Measurements from ENCODE around the gene ANTXRL. TPM values are rescaled to one million over a fixed set of nuclear protein-coding genes. Genes with fewer than 3 reads are reported as not detected.
"Not testable (repeated sequence)": the region's sequence is repeated elsewhere in the genome, so short reads cannot be mapped to it uniquely, and the experiment has no call there.

ANTXRL gene
- total RNA-seq, 3 donors from 2014 or later = not detected

DNA sequence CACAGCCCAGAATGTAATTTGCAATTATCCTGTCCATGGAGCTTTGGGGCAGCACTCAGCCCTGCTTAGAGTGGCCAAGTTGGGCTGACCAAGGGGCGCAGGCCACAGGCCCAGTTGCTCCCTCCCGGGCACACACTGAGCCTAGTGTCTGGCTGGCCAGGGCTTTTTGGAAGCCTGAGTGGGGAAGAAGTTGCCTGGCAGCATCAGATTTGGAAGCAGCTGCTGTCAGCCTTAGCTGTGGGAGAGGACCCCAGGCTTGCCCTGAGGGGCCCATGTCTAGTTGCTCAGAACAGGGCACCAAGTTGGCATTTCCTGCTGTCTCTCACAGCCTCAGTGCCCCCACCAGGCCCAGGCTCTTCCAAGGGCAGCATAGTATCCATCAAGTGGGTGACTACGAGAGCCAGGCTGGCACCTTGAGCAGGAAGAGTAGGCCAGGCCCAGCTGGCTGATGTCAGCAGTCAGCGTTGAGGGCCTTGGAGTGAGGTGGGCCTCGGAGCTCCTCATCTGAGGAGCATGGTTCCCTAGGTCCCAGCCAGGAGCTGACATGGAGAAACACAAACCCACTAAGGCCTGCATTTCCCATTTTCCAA is 14.4 kb downstream of the ANTXRL start:
- intact Hi-C loops (cut with DNase I, micrococcal nuclease) = no loop called here
- H3K9me3 ChIP-seq = no peaks in the 10 kb centered on the region
- H3K36me3 ChIP-seq (ENCODE audit: low read depth) = no peaks in the 10 kb centered on the region
- no peak for ATAC-seq
- no peaks in the 10 kb centered on the region for H3K4me1 ChIP-seq (ENCODE audit: low read depth)
- H3K4me3 ChIP-seq = no peak overlapping the region
- TF ChIP-seq, protein P1, sequence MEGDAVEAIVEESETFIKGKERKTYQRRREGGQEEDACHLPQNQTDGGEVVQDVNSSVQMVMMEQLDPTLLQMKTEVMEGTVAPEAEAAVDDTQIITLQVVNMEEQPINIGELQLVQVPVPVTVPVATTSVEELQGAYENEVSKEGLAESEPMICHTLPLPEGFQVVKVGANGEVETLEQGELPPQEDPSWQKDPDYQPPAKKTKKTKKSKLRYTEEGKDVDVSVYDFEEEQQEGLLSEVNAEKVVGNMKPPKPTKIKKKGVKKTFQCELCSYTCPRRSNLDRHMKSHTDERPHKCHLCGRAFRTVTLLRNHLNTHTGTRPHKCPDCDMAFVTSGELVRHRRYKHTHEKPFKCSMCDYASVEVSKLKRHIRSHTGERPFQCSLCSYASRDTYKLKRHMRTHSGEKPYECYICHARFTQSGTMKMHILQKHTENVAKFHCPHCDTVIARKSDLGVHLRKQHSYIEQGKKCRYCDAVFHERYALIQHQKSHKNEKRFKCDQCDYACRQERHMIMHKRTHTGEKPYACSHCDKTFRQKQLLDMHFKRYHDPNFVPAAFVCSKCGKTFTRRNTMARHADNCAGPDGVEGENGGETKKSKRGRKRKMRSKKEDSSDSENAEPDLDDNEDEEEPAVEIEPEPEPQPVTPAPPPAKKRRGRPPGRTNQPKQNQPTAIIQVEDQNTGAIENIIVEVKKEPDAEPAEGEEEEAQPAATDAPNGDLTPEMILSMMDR (IDR thresholded peaks at IDR 0.05) = no peak
- peak in 1 of 3 donors; percentile 35 for DNase-seq

DNA sequence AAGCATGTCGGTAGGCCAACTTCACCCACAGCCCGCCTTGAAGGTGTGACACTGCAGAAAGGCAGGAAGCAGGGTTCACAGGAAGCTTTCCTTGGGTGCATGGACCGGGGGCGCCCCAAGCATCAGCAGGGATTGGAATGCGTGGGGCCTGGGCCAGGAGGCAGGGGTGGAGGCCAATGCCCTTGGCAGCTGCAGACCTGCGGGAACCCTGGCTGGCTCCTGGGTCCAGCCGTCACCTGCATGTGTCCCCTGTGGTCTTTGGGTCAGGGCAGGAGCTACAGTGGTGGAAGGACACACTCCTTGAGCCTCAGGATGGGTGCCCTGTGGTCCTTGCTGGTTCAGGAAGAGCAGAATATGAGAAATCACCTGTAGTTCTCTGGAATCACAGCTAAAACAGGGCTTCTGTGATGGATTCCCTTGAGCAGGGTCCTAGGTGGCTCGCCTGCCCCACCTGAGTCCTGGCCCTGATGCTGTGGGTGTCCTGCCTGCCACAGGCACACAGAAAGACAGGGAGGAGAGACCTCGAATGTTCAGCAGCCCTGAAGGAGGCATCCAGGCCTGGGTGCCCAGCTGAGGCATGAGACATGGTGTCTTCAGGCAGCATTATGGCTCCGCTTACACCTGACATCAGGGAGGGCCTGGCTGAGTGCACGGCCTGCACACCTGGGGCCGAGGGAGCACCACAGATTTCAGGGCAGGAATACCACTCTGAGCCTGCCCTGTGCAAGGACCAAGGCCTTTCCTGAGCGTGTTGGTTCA is 15.1 kb downstream of the ANTXRL start:
- TF ChIP-seq, protein P1 (IDR thresholded peaks at IDR 0.05) = no peak
- Histone ChIP-seq H3K4me1 (ENCODE audit: low read depth) (no peaks in the 10 kb centered on the region), H3K36me3 (ENCODE audit: low read depth) (no peaks in the 10 kb centered on the region), H3K4me3 (no peak overlapping the region), H3K9me3 (no peaks in the 10 kb centered on the region)
- ATAC-seq = no peak
- intact Hi-C loops (cut with DNase I, micrococcal nuclease) = no loop called here
- DNase-seq = peak in 2 of 3 donors; percentile 10 to 20

- H3K9me3 ChIP-seq; H3K4me3 ChIP-seq; H3K4me1 ChIP-seq (ENCODE audit: low read depth); ATAC-seq; intact Hi-C loops (cut with DNase I, micrococcal nuclease); H3K36me3 ChIP-seq (ENCODE audit: low read depth): not testable (repeated sequence)
- DNase-seq = peak in 1 of 3 donors; percentile 11
These were observed 16.1 kb downstream of the ANTXRL start for GRCh38 chr10:46302765-46303352.

DNA sequence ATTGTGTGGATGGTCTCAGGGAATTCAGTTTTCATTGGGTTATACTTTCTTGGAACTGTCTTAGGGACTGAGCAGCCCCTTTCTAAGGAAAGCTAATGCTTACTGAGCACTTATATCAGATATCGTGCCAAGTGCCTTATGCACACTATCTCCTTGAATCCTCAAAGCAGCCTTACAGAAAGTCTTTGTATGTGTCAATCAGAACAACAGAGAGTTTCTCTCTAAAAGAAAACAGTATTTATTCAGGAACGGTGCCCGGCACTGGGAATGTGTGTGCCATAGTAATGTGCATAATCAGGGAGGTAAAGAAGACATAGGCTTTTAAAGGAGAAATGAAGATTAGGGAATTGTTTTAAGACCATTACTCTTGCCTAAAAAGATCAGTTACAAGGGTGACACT is 17.3 kb downstream of the ANTXRL start:
- no peak for ATAC-seq
- no peaks in the 10 kb centered on the region for H3K4me1 ChIP-seq (ENCODE audit: low read depth)
- no peaks in the 10 kb centered on the region for H3K9me3 ChIP-seq
- H3K36me3 ChIP-seq (ENCODE audit: low read depth) = no peaks in the 10 kb centered on the region
- intact Hi-C loops (cut with DNase I, micrococcal nuclease) = no loop called here
- no peak for DNase-seq
- no peak overlapping the region for H3K4me3 ChIP-seq
- TF ChIP-seq, protein P1 (IDR thresholded peaks at IDR 0.05) = no peak

DNA sequence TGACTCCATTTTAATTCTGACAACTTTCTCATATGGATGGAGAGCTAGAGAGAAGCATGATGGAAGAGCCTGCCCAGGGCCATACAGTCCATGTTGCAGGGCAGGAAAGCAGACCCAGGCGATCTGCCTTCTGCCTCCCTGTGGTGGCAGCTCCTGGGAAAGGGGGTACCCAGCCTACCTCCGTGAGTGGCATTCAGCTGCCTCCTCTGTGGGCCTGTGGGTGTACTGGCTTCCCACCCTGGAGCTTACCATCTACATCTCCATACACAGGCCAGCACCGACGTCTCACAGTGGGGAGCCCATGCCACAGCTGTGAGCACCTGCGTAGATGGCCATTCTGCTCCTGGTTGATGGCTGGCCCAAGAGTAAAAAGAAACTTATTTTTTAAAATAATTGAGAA is 17.9 kb downstream of the ANTXRL start:
- DNase-seq = peak in 1 of 3 donors; percentile 6
- H3K4me3 ChIP-seq; intact Hi-C loops (cut with DNase I, micrococcal nuclease); H3K9me3 ChIP-seq; ATAC-seq; H3K36me3 ChIP-seq (ENCODE audit: low read depth); H3K4me1 ChIP-seq (ENCODE audit: low read depth): not testable (repeated sequence)

- no peak overlapping the region for H3K4me3 ChIP-seq
- TF ChIP-seq, protein P1 (IDR thresholded peaks at IDR 0.05) = no peak
- peak in 1 of 3 donors; percentile 19 for DNase-seq
These were observed 18.5 kb downstream of the ANTXRL start for GRCh38 chr10:46305079-46305818.

More at GRCh38 chr10:46305079-46305818, 18.5 kb downstream of the ANTXRL start:
- no peak for ATAC-seq
- H3K9me3 ChIP-seq = no peaks in the 10 kb centered on the region
- no peaks in the 10 kb centered on the region for H3K36me3 ChIP-seq (ENCODE audit: low read depth)
- no peaks in the 10 kb centered on the region for H3K4me1 ChIP-seq (ENCODE audit: low read depth)
- intact Hi-C loops (cut with DNase I, micrococcal nuclease) = no loop called here

Data from mucosa of descending colon (tissue), 3 donors.